Thyroid gland (tissue), 4 donors: Measurements from ENCODE around the gene THAP3.

Experiments
- POLR2A ChIP-seq, 2 donors: fragments of 450-650 bp; IDR thresholded peaks; one replicate each; pipeline ENCODE4 v1.6.1; 2017; ENCODE audit warnings: antibody characterized with exemption in 2 of 2, mild to moderate bottlenecking in 2 of 2, moderate library complexity in 1 of 2
- TF ChIP-seq, protein P1 (sequence below), 6 experiments: fragments of 200-600 bp in 3 of 6; fragments of 450-650 bp in 3 of 6; sonication (generic) in 3 of 6; IDR thresholded peaks; one replicate each; pipeline ENCODE4 v1.5.1; 2016 to 2019; ENCODE audit warnings: antibody characterized with exemption in 6 of 6, mild to moderate bottlenecking in 2 of 6, inconsistent platforms in 1 of 6, moderate library complexity in 1 of 6

DNA sequence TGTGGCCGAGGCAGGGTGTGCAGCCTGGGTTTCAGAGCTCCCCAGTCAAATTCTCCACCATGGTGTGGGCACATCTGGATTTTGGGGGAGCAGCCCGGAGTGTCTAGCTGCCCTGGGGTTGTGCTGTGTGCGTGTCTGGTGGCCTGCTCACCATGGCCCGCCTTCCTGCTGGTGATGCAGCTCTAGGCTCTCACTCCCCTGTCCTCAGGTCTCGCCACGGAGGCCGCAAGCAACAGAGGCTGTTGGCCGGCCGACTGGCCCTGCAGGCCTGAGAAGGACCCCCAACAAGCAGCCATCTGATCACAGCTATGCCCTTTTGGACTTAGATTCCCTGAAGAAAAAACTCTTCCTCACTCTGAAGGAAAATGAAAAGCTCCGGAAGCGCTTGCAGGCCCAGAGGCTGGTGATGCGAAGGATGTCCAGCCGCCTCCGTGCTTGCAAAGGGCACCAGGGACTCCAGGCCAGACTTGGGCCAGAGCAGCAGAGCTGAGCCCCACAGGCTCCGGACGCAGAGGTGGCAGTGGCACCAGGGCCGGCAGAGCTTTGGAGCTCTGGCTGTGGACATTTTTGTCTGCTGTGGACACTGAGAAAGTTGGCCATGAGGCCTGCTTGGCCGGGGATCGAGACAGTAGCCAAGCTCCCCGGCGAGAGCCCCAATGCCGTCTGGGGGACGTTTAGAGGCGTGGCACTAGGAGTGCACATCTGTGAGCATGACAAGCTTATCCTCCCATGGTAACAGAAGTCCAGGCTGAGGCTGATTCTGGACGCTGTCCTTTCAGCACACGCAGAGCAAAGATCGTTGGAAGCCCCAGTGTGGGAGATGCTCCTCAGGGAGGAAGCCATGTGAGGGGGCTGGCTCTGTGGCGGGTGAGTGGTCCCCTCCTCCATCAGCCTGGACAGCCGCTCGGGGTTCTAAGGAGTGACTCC, 8.2 kb downstream of the THAP3 start:
- TF ChIP-seq POLR2A (IDR thresholded peaks at IDR 0.05) = no peak
- TF ChIP-seq, protein P1, sequence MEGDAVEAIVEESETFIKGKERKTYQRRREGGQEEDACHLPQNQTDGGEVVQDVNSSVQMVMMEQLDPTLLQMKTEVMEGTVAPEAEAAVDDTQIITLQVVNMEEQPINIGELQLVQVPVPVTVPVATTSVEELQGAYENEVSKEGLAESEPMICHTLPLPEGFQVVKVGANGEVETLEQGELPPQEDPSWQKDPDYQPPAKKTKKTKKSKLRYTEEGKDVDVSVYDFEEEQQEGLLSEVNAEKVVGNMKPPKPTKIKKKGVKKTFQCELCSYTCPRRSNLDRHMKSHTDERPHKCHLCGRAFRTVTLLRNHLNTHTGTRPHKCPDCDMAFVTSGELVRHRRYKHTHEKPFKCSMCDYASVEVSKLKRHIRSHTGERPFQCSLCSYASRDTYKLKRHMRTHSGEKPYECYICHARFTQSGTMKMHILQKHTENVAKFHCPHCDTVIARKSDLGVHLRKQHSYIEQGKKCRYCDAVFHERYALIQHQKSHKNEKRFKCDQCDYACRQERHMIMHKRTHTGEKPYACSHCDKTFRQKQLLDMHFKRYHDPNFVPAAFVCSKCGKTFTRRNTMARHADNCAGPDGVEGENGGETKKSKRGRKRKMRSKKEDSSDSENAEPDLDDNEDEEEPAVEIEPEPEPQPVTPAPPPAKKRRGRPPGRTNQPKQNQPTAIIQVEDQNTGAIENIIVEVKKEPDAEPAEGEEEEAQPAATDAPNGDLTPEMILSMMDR (IDR thresholded peaks at IDR 0.05) = no peak
